ENCODE data around the gene PTPRG. TPM values are rescaled to one million over a fixed set of nuclear protein-coding genes. Genes with fewer than 3 reads are reported as not detected.

PTPRG gene
- total and polyA plus RNA-seq, 11 donors, result 8.0 to 48.5 (median 35.4) TPM

GRCh38 chr3:62238431-62238830 is 677.1 kb downstream of the PTPRG start:
- peak in 1 of 4 donors; percentile 45 for ATAC-seq
- H3K27me3 ChIP-seq, result no peaks in the 10 kb centered on the region
- DNase-seq, result no peak
- H3K9me3 ChIP-seq, result no peaks in the 10 kb centered on the region
- H3K36me3 ChIP-seq, result peaks cover 0 to 5% (median 0%) of the 10 kb centered on the region in 9 donors
- H3K27ac ChIP-seq, result no peak overlapping the region
- TF ChIP-seq POLR2A (IDR thresholded peaks at IDR 0.05), result no peak
- TF ChIP-seq CTCF (IDR thresholded peaks at IDR 0.05), result no peak
- peaks cover 0 to 36% (median 21%) of the 10 kb centered on the region in 12 donors for H3K4me1 ChIP-seq
- intact Hi-C loops (cut with DNase I), result no loop called here
- H3K4me3 ChIP-seq, result no peak overlapping the region

GRCh38 chr3:62241279-62241678 is 679.9 kb downstream of the PTPRG start:
- no peak overlapping the region for H3K27ac ChIP-seq
- intact Hi-C loops (cut with DNase I), result no loop called here
- ATAC-seq (no peak), DNase-seq (no peak)
- no peaks in the 10 kb centered on the region for H3K9me3 ChIP-seq
- peaks cover 0 to 34% (median 17%) of the 10 kb centered on the region in 12 donors for H3K4me1 ChIP-seq
- no peak overlapping the region for H3K4me3 ChIP-seq
- H3K27me3 ChIP-seq, result no peaks in the 10 kb centered on the region
- TF ChIP-seq CTCF (IDR thresholded peaks at IDR 0.05) (no peak), POLR2A (IDR thresholded peaks at IDR 0.05) (no peak)
- 89 to 95% (median 92%) methylated on average over 4 of the region's 4 CpGs for WGBS, 4 donors
- H3K36me3 ChIP-seq, result peaks cover 0 to 14% (median 5%) of the 10 kb centered on the region in 9 donors

- Histone ChIP-seq H3K4me1 (peaks cover 0 to 29% (median 9%) of the 10 kb centered on the region in 12 donors), H3K27ac (no peak overlapping the region), H3K4me3 (no peak overlapping the region), H3K27me3 (no peaks in the 10 kb centered on the region), H3K36me3 (peaks cover 0 to 14% (median 5%) of the 10 kb centered on the region in 9 donors), H3K9me3 (no peaks in the 10 kb centered on the region)
- DNase-seq, result no peak
- no peak for TF ChIP-seq CTCF (IDR thresholded peaks at IDR 0.05)
- TF ChIP-seq POLR2A (IDR thresholded peaks at IDR 0.05), result no peak
- WGBS, 4 donors, result 91 to 94% (median 92%) methylated on average over 12 of the region's 12 CpGs
- intact Hi-C loops (cut with DNase I), result no loop called here
- ATAC-seq, result no peak
Observed at GRCh38 chr3:62242831-62243509, 681.6 kb downstream of the PTPRG start.

- H3K36me3 ChIP-seq, result peaks cover 0 to 14% (median 5%) of the 10 kb centered on the region in 9 donors
- no peak for ATAC-seq
- H3K27me3 ChIP-seq, result no peaks in the 10 kb centered on the region
- no peak for TF ChIP-seq CTCF (IDR thresholded peaks at IDR 0.05)
- TF ChIP-seq POLR2A (IDR thresholded peaks at IDR 0.05), result no peak
- 32 to 40% (median 38%) methylated on average over 2 of the region's 2 CpGs for WGBS, 4 donors
- no peak for DNase-seq
- intact Hi-C loops (cut with DNase I), result no loop called here
- H3K9me3 ChIP-seq, result no peaks in the 10 kb centered on the region
- H3K4me3 ChIP-seq, result no peak overlapping the region
- no peak overlapping the region for H3K27ac ChIP-seq
- peaks cover 0 to 30% (median 9%) of the 10 kb centered on the region in 12 donors for H3K4me1 ChIP-seq
Observed at GRCh38 chr3:62246094-62246493, 684.7 kb downstream of the PTPRG start.
